IMR-90 (cell line): ENCODE results near the gene TMEM170A. TPM values are rescaled to one million over a fixed set of nuclear protein-coding genes. Genes with fewer than 3 reads are reported as not detected.

Experiments used
- ATAC-seq: fragments of 200-7000 bp; cut with Tn5 transposase; 2 replicates; pipeline ENCODE4 v1.9.1; 2020; ENCODE audit warnings: low read depth, mild to moderate bottlenecking, moderate library complexity
- BruUV-seq: library from RNA; stranded (reverse); fragments of 400-500 nt; replicated peaks from 2 replicates; lab custom pipeline; 2021; lab: Mats Ljungman, UMichigan
- CTCF ChIA-PET: fragments of 300-600 bp; formaldehyde crosslinking; extraction: SDS; loops from one replicate; lab custom pipeline; 2021; ENCODE audit warnings: antibody characterized with exemption; lab: Yijun Ruan, JAX
- POLR2A ChIA-PET: fragments of 300-600 bp; sonication (Branson Sonifier 250); formaldehyde crosslinking; loops from one replicate; lab custom pipeline; 2022; ENCODE audit warnings: antibody characterized with exemption; ENCODE audit not compliant: unreplicated experiment; lab: Charles Lee
- DNase-seq: peaks from one replicate; pipeline ENCODE4 v3.0.0; 2013
- H2AFZ ChIP-seq: replicated peaks from 2 replicates; pipeline ENCODE3; 2013; ENCODE audit warnings: low read length, mild to moderate bottlenecking; ENCODE audit not compliant: poor library complexity
- H2AK5ac ChIP-seq: 2 replicates; pipeline ENCODE4 v1.6.1; 2013; ENCODE audit warnings: low read depth, low read length, inconsistent platforms
- H2AK9ac ChIP-seq: replicated peaks from 2 replicates; pipeline ENCODE3; 2013; ENCODE audit warnings: mild to moderate bottlenecking, low read depth, low read length, moderate library complexity; ENCODE audit not compliant: poor library complexity
- H2BK120ac ChIP-seq: 2 replicates; pipeline ENCODE4 v1.6.1; 2013; ENCODE audit warnings: low read depth, low read length, inconsistent platforms
- H2BK15ac ChIP-seq: 3 replicates; pipeline ENCODE4 v1.6.1; 2013; ENCODE audit warnings: low read depth, low read length, inconsistent platforms
- H2BK20ac ChIP-seq: 2 replicates; pipeline ENCODE4 v1.6.1; 2013; ENCODE audit warnings: low read depth, mild to moderate bottlenecking, inconsistent platforms, low read length, moderate library complexity
- H2BK5ac ChIP-seq: 2 replicates; pipeline ENCODE4 v1.6.1; 2013; ENCODE audit warnings: mild to moderate bottlenecking, low read depth, low read length, inconsistent platforms; ENCODE audit not compliant: poor library complexity, severe bottlenecking
- H3K14ac ChIP-seq: replicated peaks from 2 replicates; pipeline ENCODE4 v1.6.1; 2013; ENCODE audit warnings: low read depth, low read length, inconsistent platforms
- H3K18ac ChIP-seq: 2 replicates; pipeline ENCODE4 v1.6.1; 2013; ENCODE audit warnings: low read depth, low read length, control low read depth
- H3K23ac ChIP-seq: 2 replicates; pipeline ENCODE4 v1.6.1; 2013; ENCODE audit warnings: low read depth, low read length, inconsistent platforms
- H3K27ac ChIP-seq: 2 replicates; pipeline ENCODE4 v1.5.1; 2013; ENCODE audit warnings: mild to moderate bottlenecking, control low read depth, low read length; ENCODE audit not compliant: insufficient read depth
- H3K27me3 ChIP-seq: 2 replicates; pipeline ENCODE4 v1.6.1; 2013; ENCODE audit warnings: low read length; ENCODE audit not compliant: control insufficient read depth, insufficient read depth
- H3K36me3 ChIP-seq: 2 replicates; pipeline ENCODE4 v1.6.1; 2013; ENCODE audit warnings: low read length, mixed read lengths; ENCODE audit not compliant: control insufficient read depth, insufficient read depth
- H3K4ac ChIP-seq: 2 replicates; pipeline ENCODE4 v1.6.1; 2013; ENCODE audit warnings: low read depth, low read length, inconsistent platforms
- H3K4me1 ChIP-seq: 2 replicates; pipeline ENCODE4 v1.6.1; 2013; ENCODE audit warnings: low read length, mixed read lengths; ENCODE audit not compliant: control insufficient read depth, insufficient read depth
- H3K4me2 ChIP-seq: 2 replicates; pipeline ENCODE4 v1.6.1; 2013; ENCODE audit warnings: low read depth, mild to moderate bottlenecking, control low read depth, low read length, moderate library complexity
- H3K4me3 ChIP-seq: 2 replicates; pipeline ENCODE4 v1.5.1; 2013; ENCODE audit warnings: low read depth, mild to moderate bottlenecking, control low read depth, low read length, moderate library complexity; ENCODE audit not compliant: insufficient read depth
- H3K56ac ChIP-seq: 2 replicates; pipeline ENCODE4 v1.6.1; 2013; ENCODE audit warnings: low read length, inconsistent platforms; ENCODE audit not compliant: insufficient read depth; ENCODE audit errors: extremely low read depth
- H3K79me1 ChIP-seq, 2 experiments: 2 replicates each; pipeline ENCODE4 v1.6.1; 2013; ENCODE audit warnings: low read length in 2 of 2, inconsistent platforms in 1 of 2, low read depth in 1 of 2
- H3K9ac ChIP-seq: 2 replicates; pipeline ENCODE4 v1.6.1; 2013; ENCODE audit warnings: low read depth, low read length, control low read depth
- H3K9me1 ChIP-seq: 2 replicates; pipeline ENCODE4 v1.6.1; 2013; ENCODE audit warnings: low read length, inconsistent platforms; ENCODE audit not compliant: insufficient read depth
- H3K9me3 ChIP-seq: 2 replicates; pipeline ENCODE4 v1.6.1; 2013; ENCODE audit warnings: low read length; ENCODE audit not compliant: control insufficient read depth, insufficient read depth
- H4K20me1 ChIP-seq: 2 replicates; pipeline ENCODE4 v1.6.1; 2013; ENCODE audit warnings: low read length, inconsistent platforms; ENCODE audit not compliant: insufficient read depth
- H4K5ac ChIP-seq: 2 replicates; pipeline ENCODE4 v1.6.1; 2013; ENCODE audit warnings: mild to moderate bottlenecking, low read depth, low read length, control low read depth
- H4K8ac ChIP-seq, 2 experiments: 2 replicates each; pipeline ENCODE4 v1.6.1; 2013; ENCODE audit warnings: low read depth in 2 of 2, low read length in 2 of 2, control low read depth in 1 of 2, inconsistent platforms in 1 of 2
- H4K91ac ChIP-seq: 2 replicates; pipeline ENCODE4 v1.6.1; 2013; ENCODE audit warnings: low read depth, low read length, inconsistent platforms; ENCODE audit not compliant: insufficient read depth
- CEBPB ChIP-seq: IDR thresholded peaks from 2 replicates; pipeline ENCODE4 v1.6.1; 2012; ENCODE audit warnings: low read depth, low read length, improper control_type of control experiment
- CHD1 ChIP-seq: IDR thresholded peaks from 2 replicates; pipeline ENCODE4 v1.6.1; 2012; ENCODE audit warnings: low read depth, low read length, improper control_type of control experiment
- FOS ChIP-seq: fragments of 150-350 bp; IDR thresholded peaks from 2 replicates; pipeline ENCODE4 v1.6.1; 2016; ENCODE audit warnings: low read depth, low read length
- MAFK ChIP-seq: IDR thresholded peaks from 2 replicates; pipeline ENCODE4 v1.6.1; 2012; ENCODE audit warnings: low read depth, low read length, improper control_type of control experiment
- NFE2L2 ChIP-seq: fragments of 150-350 bp; IDR thresholded peaks from 2 replicates; pipeline ENCODE4 v1.6.1; 2016; ENCODE audit warnings: low read depth, mild to moderate bottlenecking, low read length
- POLR2A ChIP-seq: IDR thresholded peaks from 2 replicates; pipeline ENCODE4 v1.6.1; 2012; ENCODE audit warnings: mild to moderate bottlenecking, low read depth, low read length
- RAD21 ChIP-seq: IDR thresholded peaks from 2 replicates; pipeline ENCODE4 v1.6.1; 2012; ENCODE audit warnings: low read length, improper control_type of control experiment
- RCOR1 ChIP-seq: IDR thresholded peaks from 2 replicates; pipeline ENCODE4 v1.6.1; 2012; ENCODE audit warnings: mild to moderate bottlenecking, low read length, improper control_type of control experiment; ENCODE audit not compliant: insufficient replicate concordance
- RFX5 ChIP-seq: IDR thresholded peaks from 2 replicates; pipeline ENCODE4 v1.8.0; 2012; ENCODE audit warnings: low read depth, mild to moderate bottlenecking, low read length, moderate library complexity
- SMC3 ChIP-seq: fragments of 150-350 bp; IDR thresholded peaks from 2 replicates; pipeline ENCODE4 v1.6.1; 2016; ENCODE audit warnings: low read depth, mild to moderate bottlenecking, antibody characterized with exemption, low read length, moderate library complexity
- WGBS, 2 experiments: methylation state at CpG; one replicate each; pipeline versions ENCODE4 v1.1.5 to v1.1.7; 2013; ENCODE audit warnings: missing lambda C conversion rate in 2 of 2; ENCODE audit not compliant: insufficient read length in 1 of 2; ENCODE audit errors: extremely low coverage in 2 of 2; 5-methylcytosine and 5-hydroxymethylcytosine counted together
- dilution Hi-C: fragments of 300-500 bp; cut with HindIII; formaldehyde crosslinking; loops from one replicate; pipeline ENCODE4 v1.14.3; 2018; ENCODE audit warnings: low sequenced_read_pairs; ENCODE audit not compliant: unreplicated experiment
- in situ Hi-C: fragments of 300-500 bp; cut with MboI; formaldehyde crosslinking; loops from 3 replicates; pipeline ENCODE4 v1.14.3; 2019; ENCODE audit warnings: low sequenced_read_pairs, inconsistent platforms, mixed read lengths
- intact Hi-C: fragments of 100-400 bp; cut with micrococcal nuclease; formaldehyde crosslinking; loops from 2 replicates; pipeline ENCODE4 v1.10.0; 2022
- polyA plus RNA-seq, 3 experiments: library from polyadenylated mRNA; depleted of rRNA; stranded (reverse); fragments of >200 nt; gene quantifications; 2 replicates each; pipeline ENCODE4 v1.2.3, GENCODE V29; 2012; ENCODE audit warnings: low replicate concordance in 1 of 3
- total RNA-seq: library from RNA; depleted of rRNA; stranded (reverse); fragments of >200 nt; gene quantifications from 2 replicates; pipeline ENCODE4 v1.2.3, GENCODE V29; 2012

TMEM170A gene
- total and polyA plus RNA-seq, 2 of the 4 experiments (the other 2 are of a cell fraction) = 7.3 to 10.9 TPM

DNA sequence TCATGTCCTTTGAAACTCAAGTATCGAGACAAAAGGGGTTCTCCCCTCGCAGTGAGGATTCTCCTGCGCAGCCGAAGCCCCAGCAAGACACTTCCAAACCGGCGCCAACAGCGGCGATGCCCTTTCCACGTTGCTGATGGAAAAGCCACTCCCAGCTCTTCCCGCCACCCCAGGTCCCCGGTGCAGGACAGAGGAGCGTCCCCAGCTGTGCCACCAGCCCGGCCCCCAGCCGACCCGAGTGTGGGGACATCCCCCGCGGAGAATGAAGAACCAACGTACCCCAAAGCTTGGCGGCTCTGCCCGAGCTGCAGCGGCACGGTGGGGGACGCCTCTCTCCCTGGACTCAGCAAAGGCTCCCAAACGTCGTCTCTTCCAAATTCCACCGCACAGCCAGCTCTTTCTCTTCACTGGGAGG is 30.2 kb upstream of the TMEM170A start:
- no peak overlapping the region for H3K4ac ChIP-seq
- H3K9me1 ChIP-seq = no peaks in the 10 kb centered on the region
- no peak overlapping the region for H3K27ac ChIP-seq
- in situ Hi-C loops = no loop called here
- H3K36me3 ChIP-seq = no peaks in the 10 kb centered on the region
- peak overlapping the region; percentile 88 for H2AFZ ChIP-seq
- peaks cover 1% of the 10 kb centered on the region; the same call in 1 of the 2 replicates for H3K4me1 ChIP-seq
- no peak overlapping the region for H2AK9ac ChIP-seq
- H4K91ac ChIP-seq = no peak overlapping the region
- no peaks in the 10 kb centered on the region for H3K79me1 ChIP-seq
- no peak overlapping the region for H3K14ac ChIP-seq
- no peak overlapping the region for H3K56ac ChIP-seq
- no peak for DNase-seq
- H3K4me3 ChIP-seq = no peak overlapping the region; the same call in 1 of the 2 replicates
- no peak overlapping the region for H4K8ac ChIP-seq
- no peak overlapping the region for H2AK5ac ChIP-seq
- no peak overlapping the region for H2BK15ac ChIP-seq
- H3K18ac ChIP-seq = no peak overlapping the region
- TF ChIP-seq RAD21 = no peak
- no peak for TF ChIP-seq MAFK
- TF ChIP-seq NFE2L2 = no peak
- TF ChIP-seq CHD1 = no peak
- TF ChIP-seq CEBPB = no peak
- no peak for TF ChIP-seq RCOR1
- no peak for TF ChIP-seq RFX5
- TF ChIP-seq SMC3 = no peak
- TF ChIP-seq FOS = no peak
- TF ChIP-seq POLR2A = no peak
- H3K27me3 ChIP-seq = peaks cover 18% of the 10 kb centered on the region
- no TSS peak for BruUV-seq
- no peaks in the 10 kb centered on the region for H3K9me3 ChIP-seq
- intact Hi-C loops = no loop called here
- ATAC-seq = peak; percentile 23
- no peaks in the 10 kb centered on the region for H4K20me1 ChIP-seq
- H2BK5ac ChIP-seq = no peak overlapping the region
- WGBS, 2 experiments = 5% methylated on average over 16 of the region's 26 CpGs; no CpG with 5 or more reads in 1 of the 2 experiments
- no peak overlapping the region for H2BK120ac ChIP-seq
- no peak overlapping the region for H3K23ac ChIP-seq
- ChIA-PET CTCF (no interaction called here), POLR2A (no interaction called here)
- no peak overlapping the region for H4K5ac ChIP-seq
- H3K9ac ChIP-seq = no peak overlapping the region
- peak overlapping the region; percentile 57; the same call in 1 of the 2 replicates for H3K4me2 ChIP-seq
- no peak overlapping the region for H2BK20ac ChIP-seq
- dilution Hi-C loops = no loop called here
